HCT116 (cell line): ENCODE data around the gene CYP17A1. TPM values are rescaled to one million over a fixed set of nuclear protein-coding genes. Genes with fewer than 3 reads are reported as not detected.
"Not testable (repeated sequence)": the region's sequence is repeated elsewhere in the genome, so short reads cannot be mapped to it uniquely, and the experiment has no call there.

Experiments used
- ATAC-seq: fragments of 200-7000 bp; cut with Tn5 transposase; 2 replicates; pipeline ENCODE4 v1.9.1; 2020; ENCODE audit warnings: mild to moderate bottlenecking, moderate library complexity
- BruUV-seq: library from RNA; stranded (reverse); fragments of 400-500 nt; replicated peaks from 2 replicates; lab custom pipeline; 2021; lab: Mats Ljungman, UMichigan
- CTCF ChIA-PET: fragments of 300-600 bp; sonication (Branson Sonifier 250); formaldehyde crosslinking; loops from one replicate; lab custom pipeline; 2021; ENCODE audit warnings: antibody characterized with exemption; lab: Charles Lee
- POLR2A ChIA-PET: fragments of 300-600, 350-600 bp; sonication (Branson Sonifier 250); formaldehyde crosslinking; loops from one replicate; lab custom pipeline; 2021; ENCODE audit warnings: antibody characterized with exemption; lab: Charles Lee
- RAD21 ChIA-PET, 2 experiments: fragments of 300-600 bp; sonication (Branson Sonifier 250); formaldehyde crosslinking; loops; one replicate each; lab custom pipeline; 2023; ENCODE audit warnings: low total read pairs in 2 of 2; ENCODE audit not compliant: uncharacterized antibody in 2 of 2, unreplicated experiment in 2 of 2, low non-redundant PET in 1 of 2; lab: Charles Lee
- DNase-seq: peaks from one replicate; pipeline ENCODE4 v3.0.0-alpha.2; 2010; ENCODE audit warnings: low read depth, low spot score
- H2AFZ ChIP-seq: fragments of 200-600 bp; shearing (Covaris generic), sonication (generic); 2 replicates; pipeline ENCODE4 v1.6.1; 2017; ENCODE audit warnings: low read depth, mixed run types, mixed read lengths, antibody characterized with exemption, low read length; ENCODE audit not compliant: poor library complexity, severe bottlenecking
- H3K27ac ChIP-seq: 2 replicates; pipeline ENCODE4 v1.5.1; 2012; ENCODE audit warnings: low read depth, low read length
- H3K27me3 ChIP-seq: fragments of 200-600 bp; sonication (generic); 2 replicates; pipeline ENCODE4 v1.6.1; 2016; ENCODE audit warnings: mixed run types, low read length, mixed read lengths; ENCODE audit not compliant: insufficient read depth
- H3K36me3 ChIP-seq, 2 experiments: fragments of 200-500 bp in 1 of 2; fragments of 200-600 bp in 1 of 2; sonication (Bioruptor generic) in 1 of 2; sonication (generic) in 1 of 2; 2 replicates each; pipeline versions ENCODE4 v1.5.1 to v1.6.1; 2014 to 2016; ENCODE audit warnings: low read length in 2 of 2, inconsistent platforms in 1 of 2, mixed read lengths in 1 of 2, mixed run types in 1 of 2; ENCODE audit not compliant: insufficient read depth in 2 of 2, control insufficient read depth in 1 of 2
- H3K4me1 ChIP-seq, 2 experiments: fragments of 200-600 bp in 1 of 2; sonication (generic) in 1 of 2; 2 replicates each; pipeline versions ENCODE4 v1.5.1 to v1.6.1; 2012 to 2017; ENCODE audit warnings: low read length in 2 of 2, inconsistent platforms in 1 of 2, mild to moderate bottlenecking in 1 of 2, mixed read lengths in 1 of 2, mixed run types in 1 of 2, moderate library complexity in 1 of 2; ENCODE audit not compliant: insufficient read depth in 2 of 2, control insufficient read depth in 1 of 2
- H3K4me2 ChIP-seq: fragments of 200-600 bp; sonication (generic); 2 replicates; pipeline ENCODE4 v1.6.1; 2017; ENCODE audit warnings: mixed run types, low read length, mixed read lengths
- H3K4me3 ChIP-seq, 2 experiments: fragments of 200-600 bp in 1 of 2; sonication (generic) in 1 of 2; replicated peaks in 1 of 2; 2 replicates each; pipeline ENCODE4 v1.5.1; 2011 to 2016; ENCODE audit warnings: low read length in 2 of 2, control low read depth in 1 of 2, low read depth in 1 of 2, mild to moderate bottlenecking in 1 of 2, mixed read lengths in 1 of 2, mixed run types in 1 of 2
- H3K79me2 ChIP-seq: fragments of 200-600 bp; sonication (generic); 2 replicates; pipeline ENCODE4 v1.6.1; 2017; ENCODE audit warnings: mild to moderate bottlenecking, mixed run types, low read length, moderate library complexity, mixed read lengths; ENCODE audit not compliant: insufficient read depth
- H3K9ac ChIP-seq: fragments of 200-600 bp; sonication (generic); 2 replicates; pipeline ENCODE4 v1.6.1; 2016; ENCODE audit warnings: low read length, mixed read lengths
- H3K9me2 ChIP-seq: fragments of 200-600 bp; sonication (generic), shearing (Covaris generic); 2 replicates; pipeline ENCODE4 v1.6.1; 2017; ENCODE audit warnings: mixed run types, mild to moderate bottlenecking, moderate library complexity; ENCODE audit not compliant: insufficient read depth
- H3K9me3 ChIP-seq, 2 experiments: fragments of 200-500 bp in 1 of 2; fragments of 200-600 bp in 1 of 2; sonication (Bioruptor generic) in 1 of 2; sonication (generic) in 1 of 2; 2 replicates each; pipeline ENCODE4 v1.6.1; 2014 to 2017; ENCODE audit warnings: low read length in 2 of 2, mixed read lengths in 2 of 2, inconsistent platforms in 1 of 2, low read depth in 1 of 2, mild to moderate bottlenecking in 1 of 2, mixed run types in 1 of 2, moderate library complexity in 1 of 2; ENCODE audit not compliant: control insufficient read depth in 1 of 2, insufficient read depth in 1 of 2
- H4K20me1 ChIP-seq: fragments of 200-600 bp; sonication (generic), shearing (Covaris generic); 2 replicates; pipeline ENCODE4 v1.6.1; 2017; ENCODE audit warnings: mixed run types, mild to moderate bottlenecking, moderate library complexity; ENCODE audit not compliant: insufficient read depth
- CBX3 ChIP-seq: IDR thresholded peaks from 2 replicates; pipeline ENCODE4 v1.6.1; 2012; ENCODE audit warnings: low read depth
- CEBPB ChIP-seq: IDR thresholded peaks from 2 replicates; pipeline ENCODE4 v1.6.1; 2012; ENCODE audit warnings: low read depth
- EGR1 ChIP-seq: IDR thresholded peaks from 2 replicates; pipeline ENCODE4 v1.6.1; 2012; ENCODE audit warnings: low read depth
- ELF1 ChIP-seq: IDR thresholded peaks from 2 replicates; pipeline ENCODE4 v1.6.1; 2012; ENCODE audit warnings: low read depth, borderline replicate concordance
- EZH2 ChIP-seq: fragments of 200-600 bp; sonication (generic); IDR thresholded peaks from 2 replicates; pipeline ENCODE4 v1.6.1; 2017; ENCODE audit warnings: antibody characterized with exemption, mixed run types
- EZH2phosphoT487 ChIP-seq: fragments of 200-600 bp; IDR thresholded peaks from 2 replicates; pipeline ENCODE4 v1.6.1; 2018; ENCODE audit warnings: antibody characterized with exemption, borderline replicate concordance
- FOSL1 ChIP-seq: IDR thresholded peaks from 2 replicates; pipeline ENCODE4 v1.6.1; 2012; ENCODE audit warnings: low read depth
- JUND ChIP-seq: IDR thresholded peaks from 2 replicates; pipeline ENCODE4 v1.6.1; 2012
- MAX ChIP-seq: IDR thresholded peaks from 2 replicates; pipeline ENCODE4 v1.6.1; 2012
- POLR2A ChIP-seq: IDR thresholded peaks from 2 replicates; pipeline ENCODE4 v1.7.0; 2011; ENCODE audit warnings: borderline replicate concordance; ENCODE audit not compliant: insufficient read depth, insufficient read length; ENCODE audit errors: extremely low read depth
- POLR2AphosphoS5 ChIP-seq: IDR thresholded peaks from 2 replicates; pipeline ENCODE4 v1.6.1; 2011; ENCODE audit warnings: mild to moderate bottlenecking, low read depth, low read length, moderate library complexity
- SIN3A ChIP-seq: IDR thresholded peaks from 2 replicates; pipeline ENCODE4 v1.6.1; 2012; ENCODE audit warnings: low read depth
- SP1 ChIP-seq: IDR thresholded peaks from 2 replicates; pipeline ENCODE4 v1.6.1; 2012; ENCODE audit warnings: low read depth
- SRF ChIP-seq: IDR thresholded peaks from 2 replicates; pipeline ENCODE4 v1.6.1; 2012; ENCODE audit warnings: low read depth
- TCF7L2 ChIP-seq: IDR thresholded peaks from 2 replicates; pipeline ENCODE4 v1.7.0; 2011; ENCODE audit warnings: borderline replicate concordance, inconsistent platforms; ENCODE audit not compliant: insufficient read depth, insufficient read length; ENCODE audit errors: extremely low read depth
- YY1 ChIP-seq: IDR thresholded peaks from 2 replicates; pipeline ENCODE4 v1.6.1; 2011; ENCODE audit warnings: low read length, low read depth, moderate library complexity, mild to moderate bottlenecking; ENCODE audit not compliant: insufficient replicate concordance; ENCODE audit errors: extremely low read depth
- ZFX ChIP-seq: fragments of 450-650 bp; IDR thresholded peaks from 2 replicates; pipeline ENCODE4 v1.6.1; 2017
- ZNF274 ChIP-seq: fragments of 200-500 bp; sonication (Bioruptor generic); IDR thresholded peaks from 2 replicates; pipeline ENCODE4 v1.6.1; 2014; ENCODE audit warnings: mild to moderate bottlenecking, low read depth, low read length, inconsistent platforms
- intact Hi-C: fragments of 100-400 bp; cut with micrococcal nuclease; formaldehyde crosslinking; loops from 2 replicates; pipeline ENCODE4 v1.10.0; 2022
- total RNA-seq: library from RNA; stranded (reverse); gene quantifications from one replicate; pipeline ENCODE4 v1.2.1, GENCODE V29; 2021; ENCODE audit not compliant: unreplicated experiment
- TF ChIP-seq, protein P1 (sequence below): IDR thresholded peaks from 2 replicates; pipeline ENCODE4 v1.6.1; 2012; ENCODE audit warnings: low read depth

Gene CYP17A1
- total RNA-seq, 1 experiment from 2014 or later = 4.0 TPM

GRCh38 chr10:102822222-102822621 is 15.0 kb downstream of the CYP17A1 start:
- ChIA-PET POLR2A (no interaction called here), CTCF (no interaction called here), RAD21 (no interaction called here)
- no peak overlapping the region for H3K4me3 ChIP-seq
- no peaks in the 10 kb centered on the region for H3K4me1 ChIP-seq
- no peak overlapping the region for H3K9ac ChIP-seq
- no peaks in the 10 kb centered on the region for H3K79me2 ChIP-seq
- TF ChIP-seq POLR2AphosphoS5 (no peak), EGR1 (no peak), JUND (no peak), SIN3A (no peak), EZH2phosphoT487 (no peak), TCF7L2 (no peak), YY1 (no peak), SRF (no peak), EZH2 (no peak), POLR2A (no peak), ZFX (no peak), ZNF274 (no peak), SP1 (no peak), MAX (no peak), FOSL1 (no peak), ELF1 (no peak), CBX3 (no peak), CEBPB (no peak)
- TF ChIP-seq, protein P1, sequence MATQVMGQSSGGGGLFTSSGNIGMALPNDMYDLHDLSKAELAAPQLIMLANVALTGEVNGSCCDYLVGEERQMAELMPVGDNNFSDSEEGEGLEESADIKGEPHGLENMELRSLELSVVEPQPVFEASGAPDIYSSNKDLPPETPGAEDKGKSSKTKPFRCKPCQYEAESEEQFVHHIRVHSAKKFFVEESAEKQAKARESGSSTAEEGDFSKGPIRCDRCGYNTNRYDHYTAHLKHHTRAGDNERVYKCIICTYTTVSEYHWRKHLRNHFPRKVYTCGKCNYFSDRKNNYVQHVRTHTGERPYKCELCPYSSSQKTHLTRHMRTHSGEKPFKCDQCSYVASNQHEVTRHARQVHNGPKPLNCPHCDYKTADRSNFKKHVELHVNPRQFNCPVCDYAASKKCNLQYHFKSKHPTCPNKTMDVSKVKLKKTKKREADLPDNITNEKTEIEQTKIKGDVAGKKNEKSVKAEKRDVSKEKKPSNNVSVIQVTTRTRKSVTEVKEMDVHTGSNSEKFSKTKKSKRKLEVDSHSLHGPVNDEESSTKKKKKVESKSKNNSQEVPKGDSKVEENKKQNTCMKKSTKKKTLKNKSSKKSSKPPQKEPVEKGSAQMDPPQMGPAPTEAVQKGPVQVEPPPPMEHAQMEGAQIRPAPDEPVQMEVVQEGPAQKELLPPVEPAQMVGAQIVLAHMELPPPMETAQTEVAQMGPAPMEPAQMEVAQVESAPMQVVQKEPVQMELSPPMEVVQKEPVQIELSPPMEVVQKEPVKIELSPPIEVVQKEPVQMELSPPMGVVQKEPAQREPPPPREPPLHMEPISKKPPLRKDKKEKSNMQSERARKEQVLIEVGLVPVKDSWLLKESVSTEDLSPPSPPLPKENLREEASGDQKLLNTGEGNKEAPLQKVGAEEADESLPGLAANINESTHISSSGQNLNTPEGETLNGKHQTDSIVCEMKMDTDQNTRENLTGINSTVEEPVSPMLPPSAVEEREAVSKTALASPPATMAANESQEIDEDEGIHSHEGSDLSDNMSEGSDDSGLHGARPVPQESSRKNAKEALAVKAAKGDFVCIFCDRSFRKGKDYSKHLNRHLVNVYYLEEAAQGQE = no peak
- H3K27ac ChIP-seq = no peak overlapping the region
- BruUV-seq = no TSS peak
- no peaks in the 10 kb centered on the region for H3K9me3 ChIP-seq
- H3K36me3 ChIP-seq = no peaks in the 10 kb centered on the region
- H4K20me1 ChIP-seq = no peaks in the 10 kb centered on the region
- H3K27me3 ChIP-seq = no peaks in the 10 kb centered on the region
- intact Hi-C loops = no loop called here
- DNase-seq (no peak), ATAC-seq (no peak)
- no peak overlapping the region for H2AFZ ChIP-seq
- H3K4me2 ChIP-seq = no peak overlapping the region
- H3K9me2 ChIP-seq = no peaks in the 10 kb centered on the region

GRCh38 chr10:102820008-102820407 is 17.2 kb downstream of the CYP17A1 start:
- CTCF ChIA-PET = interaction anchor here (1.8 kb wide), 1 partner anchor 15 kb away, joined by 4 read pairs; no protein-coding TSS in a partner anchor
- BruUV-seq, RAD21 ChIA-PET: not testable (repeated sequence)

More at GRCh38 chr10:102820008-102820407, 17.2 kb downstream of the CYP17A1 start:
- DNase-seq, H3K27me3 ChIP-seq, H3K4me3 ChIP-seq, H3K79me2 ChIP-seq, H4K20me1 ChIP-seq, H3K4me2 ChIP-seq, H3K9me2 ChIP-seq, H3K4me1 ChIP-seq, H3K36me3 ChIP-seq, H3K9ac ChIP-seq, H3K27ac ChIP-seq, ATAC-seq, intact Hi-C loops, H3K9me3 ChIP-seq, H2AFZ ChIP-seq, POLR2A ChIA-PET: not testable (repeated sequence)
